Activated naive CD4-positive, alpha-beta T cell treated with anti-CD3 and anti-CD28 coated beads, Interleukin-2, amount 50 U/mL, for 24 hours (primary cell): Measurements from ENCODE around the gene PMEPA1.

Experiments used
- H3K27ac Mint-ChIP-seq: one replicate; pipeline ENCODE4 v1.8.0; 2021; ENCODE audit warnings: mild to moderate bottlenecking, mixed read lengths
- H3K27me3 Mint-ChIP-seq: one replicate; pipeline ENCODE4 v1.8.0; 2021; ENCODE audit warnings: mixed read lengths
- H3K36me3 Mint-ChIP-seq: one replicate; pipeline ENCODE4 v1.8.0; 2021; ENCODE audit warnings: mixed read lengths
- H3K4me1 Mint-ChIP-seq: one replicate; pipeline ENCODE4 v1.8.0; 2021; ENCODE audit warnings: mixed read lengths
- H3K4me3 Mint-ChIP-seq: one replicate; pipeline ENCODE4 v1.8.0; 2021; ENCODE audit warnings: mild to moderate bottlenecking, mixed read lengths
- H3K9me3 Mint-ChIP-seq: one replicate; pipeline ENCODE4 v1.8.0; 2021; ENCODE audit warnings: mixed read lengths

Gene PMEPA1

GRCh38 chr20:57744206-57744605, 34.4 kb upstream of the PMEPA1 start:
- peaks cover 7% of the 10 kb centered on the region for H3K27me3 Mint-ChIP-seq
- no peaks in the 10 kb centered on the region for H3K36me3 Mint-ChIP-seq
- H3K9me3 Mint-ChIP-seq, result no peaks in the 10 kb centered on the region
- no peak overlapping the region for H3K27ac Mint-ChIP-seq
- no peak overlapping the region for H3K4me3 Mint-ChIP-seq
- peaks cover 12% of the 10 kb centered on the region for H3K4me1 Mint-ChIP-seq

- H3K4me1 Mint-ChIP-seq, result peaks cover 6% of the 10 kb centered on the region
- no peak overlapping the region for H3K4me3 Mint-ChIP-seq
- no peak overlapping the region for H3K27ac Mint-ChIP-seq
- no peaks in the 10 kb centered on the region for H3K9me3 Mint-ChIP-seq
- H3K36me3 Mint-ChIP-seq, result no peaks in the 10 kb centered on the region
- H3K27me3 Mint-ChIP-seq, result peaks cover 6% of the 10 kb centered on the region
Measured at GRCh38 chr20:57743450-57744095, 33.8 kb upstream of the PMEPA1 start.

- H3K9me3 Mint-ChIP-seq, result no peaks in the 10 kb centered on the region
- H3K36me3 Mint-ChIP-seq, result no peaks in the 10 kb centered on the region
- no peak overlapping the region for H3K4me3 Mint-ChIP-seq
- no peaks in the 10 kb centered on the region for H3K4me1 Mint-ChIP-seq
- H3K27me3 Mint-ChIP-seq, result peaks cover 3% of the 10 kb centered on the region
- H3K27ac Mint-ChIP-seq, result peak overlapping the region; percentile 52
Measured at GRCh38 chr20:57742507-57743181, 32.8 kb upstream of the PMEPA1 start.

GRCh38 chr20:57738484-57738883, 28.7 kb upstream of the PMEPA1 start:
- Mint-ChIP-seq H3K4me3 (no peak overlapping the region), H3K36me3 (no peaks in the 10 kb centered on the region), H3K27me3 (peaks cover 2% of the 10 kb centered on the region), H3K9me3 (no peaks in the 10 kb centered on the region), H3K4me1 (no peaks in the 10 kb centered on the region), H3K27ac (no peak overlapping the region)

GRCh38 chr20:57738053-57738452, 28.2 kb upstream of the PMEPA1 start:
- H3K36me3 Mint-ChIP-seq, result no peaks in the 10 kb centered on the region
- no peak overlapping the region for H3K4me3 Mint-ChIP-seq

GRCh38 chr20:57737349-57737748, 27.5 kb upstream of the PMEPA1 start:
- Mint-ChIP-seq H3K4me1 (no peaks in the 10 kb centered on the region), H3K4me3 (no peak overlapping the region), H3K27ac (no peak overlapping the region), H3K27me3 (peaks cover 2% of the 10 kb centered on the region), H3K36me3 (no peaks in the 10 kb centered on the region), H3K9me3 (no peaks in the 10 kb centered on the region)

More at GRCh38 chr20:57738053-57738452, 28.2 kb upstream of the PMEPA1 start:
- H3K27me3 Mint-ChIP-seq, result peaks cover 2% of the 10 kb centered on the region
- no peak overlapping the region for H3K27ac Mint-ChIP-seq
- no peaks in the 10 kb centered on the region for H3K4me1 Mint-ChIP-seq
- no peaks in the 10 kb centered on the region for H3K9me3 Mint-ChIP-seq

GRCh38 chr20:57736738-57737347, 27.0 kb upstream of the PMEPA1 start:
- Mint-ChIP-seq H3K27ac (no peak overlapping the region), H3K36me3 (no peaks in the 10 kb centered on the region), H3K9me3 (no peaks in the 10 kb centered on the region), H3K27me3 (no peaks in the 10 kb centered on the region), H3K4me1 (no peaks in the 10 kb centered on the region), H3K4me3 (no peak overlapping the region)

- no peak overlapping the region for H3K4me3 Mint-ChIP-seq
- no peak overlapping the region for H3K27ac Mint-ChIP-seq
- H3K36me3 Mint-ChIP-seq, result no peaks in the 10 kb centered on the region
- no peaks in the 10 kb centered on the region for H3K27me3 Mint-ChIP-seq
- no peaks in the 10 kb centered on the region for H3K9me3 Mint-ChIP-seq
- H3K4me1 Mint-ChIP-seq, result no peaks in the 10 kb centered on the region
Measured at GRCh38 chr20:57735831-57736737, 26.3 kb upstream of the PMEPA1 start.

- Mint-ChIP-seq H3K4me1 (no peaks in the 10 kb centered on the region), H3K27ac (no peak overlapping the region), H3K36me3 (no peaks in the 10 kb centered on the region), H3K27me3 (no peaks in the 10 kb centered on the region), H3K9me3 (no peaks in the 10 kb centered on the region), H3K4me3 (no peak overlapping the region)
Measured at GRCh38 chr20:57734754-57735153, 24.9 kb upstream of the PMEPA1 start.

GRCh38 chr20:57732226-57732625, 22.4 kb upstream of the PMEPA1 start:
- Mint-ChIP-seq H3K4me3 (no peak overlapping the region), H3K36me3 (no peaks in the 10 kb centered on the region), H3K27me3 (no peaks in the 10 kb centered on the region), H3K4me1 (no peaks in the 10 kb centered on the region), H3K9me3 (no peaks in the 10 kb centered on the region), H3K27ac (no peak overlapping the region)

- H3K4me1 Mint-ChIP-seq, result no peaks in the 10 kb centered on the region
- no peaks in the 10 kb centered on the region for H3K9me3 Mint-ChIP-seq
- H3K36me3 Mint-ChIP-seq, result no peaks in the 10 kb centered on the region
- H3K4me3 Mint-ChIP-seq, result no peak overlapping the region
- no peak overlapping the region for H3K27ac Mint-ChIP-seq
- H3K27me3 Mint-ChIP-seq, result no peaks in the 10 kb centered on the region
Measured at GRCh38 chr20:57728762-57729161, 18.9 kb upstream of the PMEPA1 start.

- H3K27ac Mint-ChIP-seq, result no peak overlapping the region
- H3K27me3 Mint-ChIP-seq, result no peaks in the 10 kb centered on the region
- H3K36me3 Mint-ChIP-seq, result no peaks in the 10 kb centered on the region
- no peaks in the 10 kb centered on the region for H3K4me1 Mint-ChIP-seq
- no peak overlapping the region for H3K4me3 Mint-ChIP-seq
- H3K9me3 Mint-ChIP-seq, result no peaks in the 10 kb centered on the region
Measured at GRCh38 chr20:57727863-57728262, 18.0 kb upstream of the PMEPA1 start.

- Mint-ChIP-seq H3K4me3 (no peak overlapping the region), H3K4me1 (no peaks in the 10 kb centered on the region), H3K27ac (no peak overlapping the region), H3K36me3 (no peaks in the 10 kb centered on the region), H3K9me3 (no peaks in the 10 kb centered on the region), H3K27me3 (no peaks in the 10 kb centered on the region)
Measured at GRCh38 chr20:57725636-57726035, 15.8 kb upstream of the PMEPA1 start.

- Mint-ChIP-seq H3K4me1 (no peaks in the 10 kb centered on the region), H3K4me3 (no peak overlapping the region), H3K36me3 (no peaks in the 10 kb centered on the region), H3K27me3 (no peaks in the 10 kb centered on the region), H3K9me3 (no peaks in the 10 kb centered on the region), H3K27ac (no peak overlapping the region)
Measured at GRCh38 chr20:57724610-57725405, 15.0 kb upstream of the PMEPA1 start.

GRCh38 chr20:57723816-57724215, 14.0 kb upstream of the PMEPA1 start:
- Mint-ChIP-seq H3K27ac (no peak overlapping the region), H3K4me3 (no peak overlapping the region), H3K4me1 (peaks cover 9% of the 10 kb centered on the region), H3K36me3 (no peaks in the 10 kb centered on the region), H3K9me3 (no peaks in the 10 kb centered on the region), H3K27me3 (no peaks in the 10 kb centered on the region)
